HepG2 (cell line): Measurements from ENCODE around the gene RARS2. TPM values are rescaled to one million over a fixed set of nuclear protein-coding genes. Genes with fewer than 3 reads are reported as not detected.
A peak's percentile ranks its signal among the peaks of the same experiment; 100 is the strongest.

Source experiments
- ATAC-seq: fragments of 200-7000 bp; cut with Tn5 transposase; 3 replicates; pipeline ENCODE4 v1.9.1; 2020; ENCODE audit warnings: mild to moderate bottlenecking, moderate library complexity
- BruUV-seq: library from RNA; stranded (reverse); fragments of 400-500 nt; replicated peaks from 2 replicates; lab custom pipeline; 2021; lab: Mats Ljungman, UMichigan
- CTCF ChIA-PET: fragments of 300-600 bp; formaldehyde crosslinking; extraction: SDS; loops from one replicate; lab custom pipeline; 2021; ENCODE audit warnings: low total read pairs, inconsistent platforms, low intra/inter-chr PET ratio; lab: Yijun Ruan, JAX
- POLR2A ChIA-PET: fragments of 350-600 bp; sonication (Branson Sonifier 250); formaldehyde crosslinking; loops from one replicate; lab custom pipeline; 2020; ENCODE audit warnings: antibody characterized with exemption, inconsistent platforms; lab: Yijun Ruan, JAX
- DNase-seq: peaks from one replicate; pipeline ENCODE4 v3.0.0-alpha.2; 2015; ENCODE audit warnings: low spot score
- FAIRE-seq: peaks from 3 replicates; lab custom pipeline; 2011; peaks lifted over from hg19 to GRCh38; lab: Jason Lieb, UNC
- H2AFZ ChIP-seq: one replicate; pipeline ENCODE4 v1.6.1; 2011; ENCODE audit warnings: low read length, inconsistent platforms
- H3K27ac ChIP-seq: fragments of 300-600 bp; 3 replicates; pipeline ENCODE4 v1.8.0; 2011; ENCODE audit warnings: mixed run types, mild to moderate bottlenecking, mixed read lengths, low read length, inconsistent platforms; ENCODE audit not compliant: insufficient read depth; ENCODE audit errors: extremely low read length
- H3K27me3 ChIP-seq, 2 experiments: fragments of 200-600 bp in 1 of 2; 2 replicates in 1 of 2; 3 replicates in 1 of 2; pipeline versions ENCODE4 v1.6.0 to v1.8.0; 2011; ENCODE audit warnings: low read length in 2 of 2, mild to moderate bottlenecking in 2 of 2, moderate library complexity in 2 of 2, inconsistent platforms in 1 of 2; ENCODE audit not compliant: insufficient read depth in 2 of 2, control insufficient read depth in 1 of 2
- H3K36me3 ChIP-seq, 2 experiments: fragments of 200-600 bp in 1 of 2; replicated peaks in 1 of 2; 2 replicates in 1 of 2; 3 replicates in 1 of 2; pipeline versions ENCODE4 v1.5.1 to v1.8.0; 2011; ENCODE audit warnings: low read length in 2 of 2, inconsistent platforms in 1 of 2; ENCODE audit not compliant: insufficient read depth in 2 of 2, control insufficient read depth in 1 of 2
- H3K4me1 ChIP-seq: 2 replicates; pipeline ENCODE4 v1.5.1; 2012; ENCODE audit warnings: low read length, inconsistent platforms; ENCODE audit not compliant: insufficient read depth
- H3K4me2 ChIP-seq: 2 replicates; pipeline ENCODE4 v1.6.0; 2011; ENCODE audit warnings: low read depth, low read length, inconsistent platforms
- H3K4me3 ChIP-seq, 3 experiments: fragments of 200-600 bp in 1 of 3; sonication (generic), shearing (Covaris generic) in 1 of 3; replicated peaks in 1 of 3; 2 replicates each; pipeline ENCODE4 v1.5.1; 2011 to 2016; ENCODE audit warnings: low read length in 3 of 3, inconsistent platforms in 2 of 3, low read depth in 2 of 3, mild to moderate bottlenecking in 2 of 3, control low read depth in 1 of 3, mixed read lengths in 1 of 3; ENCODE audit not compliant: insufficient read depth in 1 of 3
- H3K79me2 ChIP-seq: one replicate; pipeline ENCODE4 v1.6.1; 2011; ENCODE audit warnings: low read length, inconsistent platforms; ENCODE audit not compliant: insufficient read depth
- H3K9ac ChIP-seq: 2 replicates; pipeline ENCODE4 v1.6.0; 2011; ENCODE audit warnings: mild to moderate bottlenecking, low read depth, low read length, inconsistent platforms; ENCODE audit not compliant: insufficient read depth
- H3K9me3 ChIP-seq: 2 replicates; pipeline ENCODE4 v1.5.1; 2012; ENCODE audit warnings: mild to moderate bottlenecking, low read length
- H4K20me1 ChIP-seq: 2 replicates; pipeline ENCODE4 v1.6.0; 2011; ENCODE audit warnings: inconsistent platforms, mild to moderate bottlenecking, low read length, moderate library complexity; ENCODE audit not compliant: insufficient read depth
- CEBPZ ChIP-seq: IDR thresholded peaks from 2 replicates; pipeline ENCODE4 v1.6.1; 2012; ENCODE audit warnings: low read length, improper control_type of control experiment
- DNMT3B ChIP-seq: conservative IDR thresholded peaks from 2 replicates; pipeline ENCODE4 v1.6.1; 2016; ENCODE audit warnings: missing biosample characterization, control low read depth
- FOXJ3 ChIP-seq: sonication (generic); formaldehyde crosslinking; IDR thresholded peaks from 2 replicates; pipeline ENCODE4 v1.4.0; 2020; ENCODE audit warnings: missing genetic modification reagents, mild to moderate bottlenecking, borderline replicate concordance
- FOXK2 ChIP-seq: fragments of 450-650 bp; IDR thresholded peaks from 2 replicates; pipeline ENCODE4 v1.6.1; 2016
- IRF2 ChIP-seq: IDR thresholded peaks from 2 replicates; pipeline ENCODE4 v1.6.1; 2018; ENCODE audit warnings: missing genetic modification reagents, missing compliant biosample characterization
- KAT2B ChIP-seq: fragments of 150-350 bp; IDR thresholded peaks from 2 replicates; pipeline ENCODE4 v1.6.1; 2014; ENCODE audit warnings: low read depth, low read length, borderline replicate concordance
- MBNL3 ChIP-seq: fragments of 250-450 bp; sonication (Bioruptor Pico); conservative IDR thresholded peaks from 2 replicates; pipeline ENCODE4 v1.8.0; 2022; ENCODE audit warnings: mild to moderate bottlenecking, inconsistent platforms
- MIER2 ChIP-seq: IDR thresholded peaks from 2 replicates; pipeline ENCODE4 v1.6.1; 2016; ENCODE audit warnings: missing biosample characterization, missing genetic modification reagents
- NR2F6 ChIP-seq, 2 experiments: IDR thresholded peaks; 2 replicates each; pipeline ENCODE4 v1.6.1; 2016; ENCODE audit warnings: antibody characterized with exemption in 1 of 2, mild to moderate bottlenecking in 1 of 2
- SMARCE1 ChIP-seq: fragments of 450-650 bp; IDR thresholded peaks from 2 replicates; pipeline ENCODE4 v1.6.1; 2017; ENCODE audit warnings: borderline replicate concordance
- SNAPC5 ChIP-seq: sonication (generic); formaldehyde crosslinking; IDR thresholded peaks from 2 replicates; pipeline ENCODE4 v1.8.1; 2023; ENCODE audit warnings: mild to moderate bottlenecking, missing genetic modification reagents, borderline replicate concordance
- TOPORS ChIP-seq: sonication (generic); formaldehyde crosslinking; IDR thresholded peaks from 2 replicates; pipeline ENCODE4 v1.8.0; 2023; ENCODE audit warnings: mild to moderate bottlenecking, missing genetic modification reagents
- ZBTB25 ChIP-seq: IDR thresholded peaks from 2 replicates; pipeline ENCODE4 v1.6.1; 2018; ENCODE audit warnings: missing genetic modification reagents
- ZFP62 ChIP-seq: sonication (generic); formaldehyde crosslinking; IDR thresholded peaks from 2 replicates; pipeline ENCODE4 v1.4.0; 2020; ENCODE audit warnings: missing genetic modification reagents
- ZNF24 ChIP-seq: fragments of 450-650 bp; IDR thresholded peaks from 2 replicates; pipeline ENCODE4 v1.6.1; 2017; ENCODE audit warnings: antibody characterized with exemption, mild to moderate bottlenecking
- ZNF329 ChIP-seq: sonication (generic); formaldehyde crosslinking; IDR thresholded peaks from 2 replicates; pipeline ENCODE4 v1.9.0; 2021; ENCODE audit warnings: low read depth, mild to moderate bottlenecking, missing genetic modification reagents
- ZNF33A ChIP-seq: sonication (generic); formaldehyde crosslinking; IDR thresholded peaks from 2 replicates; pipeline ENCODE4 v1.5.1; 2020; ENCODE audit warnings: missing genetic modification reagents, mild to moderate bottlenecking, moderate library complexity, borderline replicate concordance
- ZNF740 ChIP-seq: sonication (generic); formaldehyde crosslinking; IDR thresholded peaks from 2 replicates; pipeline ENCODE4 v1.4.0; 2020; ENCODE audit warnings: missing genetic modification reagents
- ZNF839 ChIP-seq: sonication (generic); formaldehyde crosslinking; IDR thresholded peaks from 2 replicates; pipeline ENCODE4 v1.4.0; 2020; ENCODE audit warnings: missing genetic modification reagents, mild to moderate bottlenecking, borderline replicate concordance
- ZSCAN31 ChIP-seq: sonication (generic); formaldehyde crosslinking; IDR thresholded peaks from 2 replicates; pipeline ENCODE4 v1.5.0; 2020; ENCODE audit warnings: low read depth, mild to moderate bottlenecking, missing genetic modification reagents
- WGBS: methylation state at CpG from one replicate; pipeline ENCODE4 v1.1.6; 2017; ENCODE audit warnings: low lambda C conversion rate; 5-methylcytosine and 5-hydroxymethylcytosine counted together
- in situ Hi-C: cut with HindIII; loops from 2 replicates; pipeline ENCODE4 v1.10.0; 2017; ENCODE audit warnings: low pct_unique_long_range_greater_than_20kb; ENCODE audit not compliant: extremely low pct_ligation_motif_present
- intact Hi-C: fragments of 100-400 bp; cut with micrococcal nuclease; formaldehyde crosslinking; loops from one replicate; pipeline ENCODE4 v1.10.0; 2022; ENCODE audit not compliant: unreplicated experiment
- polyA plus RNA-seq, 8 experiments: library from polyadenylated mRNA; depleted of rRNA in 3 of 8; stranded (reverse) in 7 of 8; unstranded in 1 of 8; fragments of >200 nt; fragmentation: Illumina TruSeq in 4 of 8; extraction: Trizol in 4 of 8; gene quantifications; 2 replicates each; pipeline versions ENCODE4 v1.2.1 to v1.2.3, GENCODE V29; 2011 to 2016; ENCODE audit warnings: low read depth in 4 of 8, missing spikeins in 1 of 8, mixed read lengths in 1 of 8; ENCODE audit not compliant: insufficient read depth in 1 of 8
- total RNA-seq, 5 experiments: library from RNA; depleted of rRNA; stranded (reverse); fragments of >200 nt; fragmentation: Illumina TruSeq; extraction: Trizol; gene quantifications; 2 replicates each; pipeline ENCODE4 v1.2.3, GENCODE V29; 2016; ENCODE audit warnings: low read depth in 1 of 5

Gene RARS2
- total and polyA plus RNA-seq, 2 of the 13 experiments (the other 11 are each of a cell fraction or from before 2014, with no cell fraction given): 23.4 to 80.1 TPM

GRCh38 chr6:87551799-87552198 lies 38.0 kb downstream of the RARS2 start (continued):
- no peak for TF ChIP-seq SMARCE1
- no peak for TF ChIP-seq FOXK2
- no peak for TF ChIP-seq ZNF740 (CRISPR knock-in tag)
- TF ChIP-seq CEBPZ: no peak
- no peak for TF ChIP-seq ZNF33A (CRISPR knock-in tag)

GRCh38 chr6:87544474-87544735 lies 45.4 kb downstream of the RARS2 start:
- H3K27ac ChIP-seq: no peak overlapping the region
- intact Hi-C loops (no loop called here), in situ Hi-C loops (no loop called here)
- H3K27me3 ChIP-seq: no peaks in the 10 kb centered on the region
- ATAC-seq (no peak), FAIRE-seq (no peak), DNase-seq (no peak)
- H2AFZ ChIP-seq: no peak overlapping the region
- H3K9me3 ChIP-seq: no peaks in the 10 kb centered on the region
- no peak overlapping the region for H3K4me2 ChIP-seq
- WGBS: 97% methylated on average over 1 of the region's 1 CpG
- H4K20me1 ChIP-seq: no peaks in the 10 kb centered on the region
- peaks cover 7 to 73% of the 10 kb centered on the region in 2 experiments for H3K36me3 ChIP-seq
- H3K9ac ChIP-seq: no peak overlapping the region
- ChIA-PET POLR2A (no interaction called here), CTCF (no interaction called here)
- no peak overlapping the region for H3K4me3 ChIP-seq
- H3K79me2 ChIP-seq: no peaks in the 10 kb centered on the region
- TSS peak; percentile 15 for BruUV-seq
- H3K4me1 ChIP-seq: no peaks in the 10 kb centered on the region
- TF ChIP-seq DNMT3B (no peak), ZSCAN31 (no peak), IRF2 (CRISPR knock-in tag) (no peak), ZNF839 (CRISPR knock-in tag) (no peak), KAT2B (no peak), TOPORS (CRISPR knock-in tag) (no peak), FOXJ3 (CRISPR knock-in tag) (no peak), MBNL3 (no peak), ZBTB25 (CRISPR knock-in tag) (no peak), SNAPC5 (CRISPR knock-in tag) (no peak), ZNF24 (no peak), MIER2 (no peak), ZNF329 (CRISPR knock-in tag) (no peak), ZFP62 (CRISPR knock-in tag) (no peak), NR2F6 (IDR thresholded peaks at IDR 0.05) (no peak), NR2F6 (CRISPR knock-in tag; IDR thresholded peaks at IDR 0.05) (no peak)
